T47D (cell line): ENCODE data around the gene CEP85.
A peak's percentile ranks its signal among the peaks of the same experiment; 100 is the strongest.

Source experiments
- DNase-seq, 2 experiments: peaks; one replicate each; pipeline versions ENCODE4 v3.0.0 to v3.0.0-alpha.2; 2011 to 2012; ENCODE audit warnings: low read depth in 1 of 2, low spot score in 1 of 2
- JUND ChIP-seq: IDR thresholded peaks from 2 replicates; pipeline ENCODE4 v1.6.1; 2012; ENCODE audit warnings: low read depth
- in situ Hi-C: cut with HindIII; loops from 2 replicates; pipeline ENCODE4 v1.10.0; 2016; ENCODE audit warnings: low sequenced_read_pairs, low pct_unique_long_range_greater_than_20kb

The CEP85 gene

DNA sequence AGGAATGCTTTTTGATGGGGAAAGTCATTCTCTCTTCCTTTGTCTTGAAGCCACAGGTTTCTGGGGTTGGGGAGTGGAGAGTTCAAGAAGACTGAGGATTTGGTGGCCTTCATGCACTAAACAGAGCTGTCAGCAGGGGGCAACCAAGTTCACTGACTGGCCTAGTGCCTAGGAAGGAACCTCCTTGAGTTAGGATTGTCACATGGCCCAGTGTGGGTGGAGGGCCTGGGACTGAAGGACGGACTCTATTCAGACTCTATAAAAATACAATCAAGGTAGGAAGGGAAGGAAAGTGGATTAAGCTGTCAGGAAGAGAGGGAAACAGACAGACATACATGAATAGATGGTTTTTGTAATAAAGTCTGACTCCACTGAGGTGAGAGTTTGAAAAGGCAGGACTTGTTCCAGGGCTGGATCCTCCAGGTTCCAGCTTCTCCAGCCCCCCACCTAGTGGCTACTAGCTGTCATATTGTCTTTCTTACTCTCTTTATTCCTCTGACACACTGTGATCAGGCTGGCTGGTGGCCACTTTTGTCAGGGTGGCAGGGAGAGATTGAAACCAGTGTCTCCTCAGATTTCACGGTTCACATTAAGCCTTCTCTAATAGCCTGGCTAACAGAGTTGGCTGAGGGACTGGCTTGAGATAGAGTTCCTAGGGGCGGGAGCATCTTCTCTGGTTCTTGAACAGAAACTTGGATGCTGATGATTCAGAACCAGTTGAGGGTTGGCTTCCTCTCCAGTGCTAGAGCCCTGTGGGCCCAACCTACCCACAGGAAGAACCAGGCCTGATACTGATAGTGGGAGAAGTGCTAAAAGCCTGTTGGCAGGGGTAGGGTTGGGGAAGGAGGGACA is 41.8 kb downstream of the CEP85 start:
- peak; percentile 64 to 82 for DNase-seq
- no peak for TF ChIP-seq JUND
- in situ Hi-C loops = no loop called here

DNA sequence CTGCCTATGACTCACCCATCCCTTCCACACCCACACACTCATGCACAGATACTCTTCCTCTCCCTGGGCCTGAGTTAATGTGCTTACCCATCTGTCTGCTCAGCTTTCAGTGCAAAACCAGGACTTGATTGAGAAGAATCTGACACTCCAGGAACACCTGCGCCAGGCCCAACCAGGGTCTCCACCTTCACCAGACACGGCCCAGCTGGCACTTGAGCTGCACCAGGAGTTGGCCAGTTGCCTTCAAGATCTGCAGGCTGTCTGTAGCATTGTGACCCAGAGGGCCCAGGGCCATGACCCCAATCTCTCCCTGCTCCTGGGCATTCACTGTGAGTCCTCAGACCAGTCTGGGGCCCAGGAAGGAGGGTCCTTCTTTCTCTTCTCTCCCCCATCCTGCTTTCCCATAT is 42.4 kb downstream of the CEP85 start:
- in situ Hi-C loops = no loop called here
- no peak for TF ChIP-seq JUND
- DNase-seq = no peak

GRCh38 chr1:26277261-26277661 is 43.3 kb downstream of the CEP85 start:
- in situ Hi-C loops = no loop called here
- no peak for TF ChIP-seq JUND
- DNase-seq = no peak

DNA sequence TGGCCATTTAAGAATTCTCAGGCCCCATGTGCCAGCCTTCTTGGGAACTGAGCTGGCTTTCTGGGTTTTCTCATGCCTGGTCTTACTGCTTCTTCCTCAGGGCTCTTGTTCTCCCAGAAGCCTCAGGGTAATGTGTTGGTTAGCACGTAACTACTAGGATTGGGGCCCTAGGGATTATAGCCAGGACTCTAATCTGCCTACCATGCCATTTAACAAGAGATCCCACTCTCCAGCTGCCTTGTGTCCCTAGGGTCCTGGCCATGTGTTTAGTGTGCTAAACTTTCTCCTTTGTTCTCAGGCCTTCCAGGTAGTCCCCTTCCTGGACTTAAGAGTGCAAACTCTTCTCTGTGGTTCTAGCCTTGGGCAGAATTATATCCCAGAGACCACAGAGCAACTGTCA is 43.7 kb downstream of the CEP85 start:
- TF ChIP-seq JUND = no peak
- in situ Hi-C loops = no loop called here
- DNase-seq = no peak

GRCh38 chr1:26278303-26278702 is 44.3 kb downstream of the CEP85 start:
- DNase-seq = no peak
- TF ChIP-seq JUND = no peak
- in situ Hi-C loops = no loop called here

DNA sequence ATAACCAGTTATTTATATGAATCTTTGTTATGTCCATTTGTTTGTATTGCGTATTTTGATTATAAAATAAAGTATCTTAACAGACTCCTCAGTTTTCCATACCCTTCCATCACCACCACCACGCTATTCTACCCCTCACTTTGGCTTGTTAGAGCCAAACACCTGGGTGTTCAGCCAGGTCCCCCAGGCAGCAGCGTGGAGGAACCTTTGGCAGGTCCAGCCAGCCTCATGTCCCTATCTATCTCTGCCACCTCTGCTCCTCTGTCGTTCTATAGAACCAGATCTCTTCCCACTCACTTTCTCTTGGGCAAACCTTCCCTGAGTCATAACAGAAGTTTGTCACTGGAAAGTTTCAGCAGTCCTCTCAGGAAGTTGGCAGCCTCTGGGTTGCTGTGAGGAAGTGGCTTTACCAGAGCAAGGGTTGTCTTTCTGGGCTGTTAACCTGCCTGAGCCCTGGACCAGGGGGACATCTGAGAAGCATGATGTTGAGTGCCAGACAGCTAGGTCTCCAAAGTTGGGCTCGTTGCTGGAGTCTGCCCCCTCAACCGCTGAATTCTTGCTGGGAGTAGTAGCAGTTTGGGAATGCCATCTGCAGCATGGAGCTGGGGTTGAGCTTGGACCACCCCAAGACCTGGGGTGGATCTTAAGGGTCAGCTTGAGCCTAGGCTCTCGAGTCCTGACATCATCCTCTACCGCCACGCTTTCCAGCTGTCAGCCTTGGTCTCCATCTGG is 44.9 kb downstream of the CEP85 start:
- TF ChIP-seq JUND = no peak
- in situ Hi-C loops = no loop called here
- no peak for DNase-seq

DNA sequence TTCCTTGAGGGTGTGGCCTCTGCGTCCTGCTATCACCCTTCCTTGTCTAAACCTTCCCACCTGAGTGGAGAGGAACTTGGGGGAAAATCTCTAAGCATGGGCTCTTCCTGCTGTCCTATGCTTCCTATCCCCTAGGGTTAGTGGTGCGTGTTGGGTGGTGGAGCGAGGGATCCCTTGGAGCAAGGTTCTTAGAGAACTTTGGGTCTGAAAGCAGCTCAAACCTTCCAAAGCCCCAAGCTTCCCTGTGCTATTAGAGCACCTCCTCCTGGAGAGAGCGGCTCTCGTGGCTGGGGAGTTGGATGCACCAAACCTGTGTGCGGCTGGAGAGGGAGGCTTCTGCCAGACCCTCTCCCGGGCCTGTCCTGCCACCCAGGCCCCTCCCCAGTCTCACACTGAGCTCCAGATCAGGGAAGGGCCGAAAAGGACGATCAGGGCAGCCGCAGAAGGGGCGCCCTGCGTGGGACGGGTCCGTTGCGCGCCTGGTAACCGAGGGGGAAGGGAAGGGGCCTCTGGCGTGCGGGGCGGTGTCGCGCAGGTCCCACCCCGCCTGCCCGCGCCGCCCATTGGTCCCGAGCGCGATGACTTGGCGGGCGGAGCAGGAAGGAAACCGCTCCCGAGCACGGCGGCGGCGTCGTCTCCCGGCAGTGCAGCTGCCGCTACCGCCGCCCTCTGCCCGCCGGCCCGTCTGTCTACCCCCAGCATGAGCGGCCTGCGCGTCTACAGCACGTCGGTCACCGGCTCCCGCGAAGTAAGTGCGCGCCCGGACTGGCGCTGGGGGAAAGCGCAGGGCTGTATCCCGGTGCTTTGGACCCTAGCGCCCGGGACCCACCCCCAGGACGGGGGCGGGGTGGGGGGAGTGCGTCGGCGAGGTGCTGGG is 45.7 kb downstream of the CEP85 start, which contains the start of gene SH3BGRL3:
TSS of gene SH3BGRL3 (plus strand) at position 631 of the 877 bp plus-strand sequence. CDS start at position 701, 70 bp downstream.
- in situ Hi-C loops = no loop called here
- no peak for TF ChIP-seq JUND
- peak; percentile 56 to 71 for DNase-seq

DNA sequence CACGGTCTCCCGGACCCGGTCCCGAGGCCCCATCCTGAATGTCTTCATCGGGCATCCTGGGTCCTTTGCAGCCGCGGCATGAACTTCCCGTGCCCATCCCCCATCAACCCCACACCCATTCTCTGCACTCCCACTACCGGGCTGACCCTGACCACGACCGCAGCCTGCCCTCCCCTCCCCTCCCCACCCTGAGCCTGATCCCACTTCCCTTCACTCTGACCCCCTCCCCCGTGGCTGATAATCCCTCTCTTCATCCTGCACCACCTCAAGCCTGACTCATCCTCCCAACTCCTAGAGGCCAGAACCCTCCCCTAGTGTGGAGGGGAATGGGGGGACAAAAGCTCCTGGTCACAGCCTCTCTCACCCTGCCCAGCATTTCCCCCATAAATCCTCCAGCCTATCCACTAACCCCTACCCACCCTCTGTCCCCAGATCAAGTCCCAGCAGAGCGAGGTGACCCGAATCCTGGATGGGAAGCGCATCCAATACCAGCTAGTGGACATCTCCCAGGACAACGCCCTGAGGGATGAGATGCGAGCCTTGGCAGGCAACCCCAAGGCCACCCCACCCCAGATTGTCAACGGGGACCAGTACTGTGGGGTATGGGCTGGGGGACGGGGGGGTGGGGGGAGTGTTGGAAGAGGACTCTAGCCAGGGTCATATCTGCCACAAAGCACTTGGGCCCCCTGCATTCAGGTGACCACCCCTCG is 46.5 kb downstream of the CEP85 start:
- no peak for TF ChIP-seq JUND
- in situ Hi-C loops = no loop called here
- no peak for DNase-seq

DNA sequence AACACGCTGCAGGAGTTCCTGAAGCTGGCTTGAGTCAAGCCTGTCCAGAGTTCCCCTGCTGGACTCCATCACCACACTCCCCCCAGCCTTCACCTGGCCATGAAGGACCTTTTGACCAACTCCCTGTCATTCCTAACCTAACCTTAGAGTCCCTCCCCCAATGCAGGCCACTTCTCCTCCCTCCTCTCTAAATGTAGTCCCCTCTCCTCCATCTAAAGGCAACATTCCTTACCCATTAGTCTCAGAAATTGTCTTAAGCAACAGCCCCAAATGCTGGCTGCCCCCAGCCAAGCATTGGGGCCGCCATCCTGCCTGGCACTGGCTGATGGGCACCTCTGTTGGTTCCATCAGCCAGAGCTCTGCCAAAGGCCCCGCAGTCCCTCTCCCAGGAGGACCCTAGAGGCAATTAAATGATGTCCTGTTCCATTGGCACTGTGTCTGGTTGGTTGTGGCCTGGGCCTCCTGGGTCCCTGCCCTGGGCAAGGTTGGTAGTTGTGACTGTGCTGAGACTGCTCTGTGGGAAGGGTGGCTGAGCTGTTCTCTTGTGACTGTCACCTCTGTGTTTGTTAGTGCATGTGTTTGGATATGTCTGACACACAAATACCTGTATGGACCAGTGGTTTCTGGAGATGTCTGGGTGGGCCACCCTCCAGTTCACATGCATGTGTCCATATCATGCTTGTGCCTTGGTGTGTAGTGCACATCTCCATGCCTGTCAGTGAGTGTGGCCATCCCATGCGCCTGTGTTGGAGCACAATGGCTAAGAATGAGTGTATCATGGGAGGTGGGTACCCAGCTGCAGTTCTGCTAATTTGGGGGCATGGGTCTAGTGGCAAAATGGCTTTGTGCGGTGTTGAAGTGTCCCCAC is 47.3 kb downstream of the CEP85 start:
- in situ Hi-C loops = no loop called here
- TF ChIP-seq JUND = no peak
- no peak for DNase-seq

GRCh38 chr1:26281971-26282370 is 48.0 kb downstream of the CEP85 start:
- in situ Hi-C loops = no loop called here
- no peak for DNase-seq
- TF ChIP-seq JUND = no peak

GRCh38 chr1:26282401-26282918 is 48.5 kb downstream of the CEP85 start:
- TF ChIP-seq JUND = no peak
- DNase-seq = no peak
- in situ Hi-C loops = no loop called here
